HG03460 (cell line): ENCODE measurements around the gene ZBTB7C.

Experiments used
- ATAC-seq: cut with Tn5 transposase; IDR thresholded peaks from one replicate; pipeline ENCODE4 v1.9.1; 2021; ENCODE audit not compliant: unreplicated experiment

ZBTB7C gene

DNA sequence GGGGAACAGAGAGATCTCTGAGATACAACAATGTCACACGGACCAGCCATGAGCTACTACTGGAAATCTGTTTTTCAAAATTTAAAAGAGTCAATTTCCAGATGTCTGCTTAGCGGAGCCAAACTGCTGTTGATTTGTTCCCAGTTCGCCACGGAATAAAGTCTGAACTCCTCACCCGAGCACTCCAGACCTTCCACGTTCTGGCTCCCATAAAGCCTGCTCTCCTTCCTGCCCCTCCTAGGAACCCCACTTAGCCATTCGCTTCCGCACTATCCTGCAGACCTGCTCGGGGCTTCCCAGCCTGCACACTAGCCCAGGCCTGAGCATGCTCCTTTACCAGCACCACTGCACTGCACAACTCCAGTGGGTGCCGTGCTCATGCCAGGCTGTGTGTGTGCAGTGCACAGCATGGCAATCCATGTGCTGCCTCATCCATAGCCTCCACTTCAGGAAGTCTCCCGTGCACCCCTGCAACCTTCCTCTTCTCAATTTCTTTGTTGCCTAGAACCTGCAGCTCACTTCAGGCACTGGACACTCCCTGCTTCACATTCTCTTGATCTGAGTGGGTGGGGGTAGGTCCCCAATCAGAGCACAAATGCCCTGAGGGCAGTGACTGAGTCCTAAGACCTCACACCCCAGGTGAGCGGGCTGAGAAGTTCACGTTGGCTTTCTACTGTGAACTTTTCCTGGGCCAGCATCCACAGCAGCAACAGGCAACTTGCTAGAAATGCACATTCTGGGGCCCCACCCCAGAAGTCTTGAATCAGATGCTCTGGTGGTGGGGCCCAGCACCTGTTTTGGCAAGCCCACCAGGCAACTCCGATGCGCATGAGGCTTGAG is 53.7 kb downstream of the ZBTB7C start:
- no peak for ATAC-seq

DNA sequence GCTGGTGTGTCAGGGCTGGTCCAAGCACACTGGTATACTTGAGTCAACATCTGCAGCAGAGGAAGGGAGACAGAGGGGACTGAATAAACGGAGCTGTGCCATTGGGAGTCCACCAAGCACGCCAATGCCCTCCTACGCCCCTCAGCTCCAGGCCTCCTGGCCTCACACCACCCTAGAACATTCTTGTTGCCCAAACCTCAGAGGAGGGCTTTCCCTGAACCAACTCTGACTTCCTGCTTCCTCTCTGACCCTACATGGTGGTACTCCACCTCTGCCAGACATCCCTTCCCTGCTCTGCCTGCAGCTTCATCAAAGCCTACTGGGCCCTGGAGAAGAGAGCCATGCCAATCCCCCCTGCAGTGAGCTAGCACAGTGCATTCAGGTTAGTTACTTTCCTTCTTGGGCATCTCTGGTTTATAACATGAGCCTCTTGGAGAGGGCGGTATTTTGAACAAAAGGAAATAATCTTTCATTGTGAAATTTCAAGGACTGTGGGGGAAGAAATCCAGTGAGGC is 54.4 kb downstream of the ZBTB7C start:
- ATAC-seq = no peak

DNA sequence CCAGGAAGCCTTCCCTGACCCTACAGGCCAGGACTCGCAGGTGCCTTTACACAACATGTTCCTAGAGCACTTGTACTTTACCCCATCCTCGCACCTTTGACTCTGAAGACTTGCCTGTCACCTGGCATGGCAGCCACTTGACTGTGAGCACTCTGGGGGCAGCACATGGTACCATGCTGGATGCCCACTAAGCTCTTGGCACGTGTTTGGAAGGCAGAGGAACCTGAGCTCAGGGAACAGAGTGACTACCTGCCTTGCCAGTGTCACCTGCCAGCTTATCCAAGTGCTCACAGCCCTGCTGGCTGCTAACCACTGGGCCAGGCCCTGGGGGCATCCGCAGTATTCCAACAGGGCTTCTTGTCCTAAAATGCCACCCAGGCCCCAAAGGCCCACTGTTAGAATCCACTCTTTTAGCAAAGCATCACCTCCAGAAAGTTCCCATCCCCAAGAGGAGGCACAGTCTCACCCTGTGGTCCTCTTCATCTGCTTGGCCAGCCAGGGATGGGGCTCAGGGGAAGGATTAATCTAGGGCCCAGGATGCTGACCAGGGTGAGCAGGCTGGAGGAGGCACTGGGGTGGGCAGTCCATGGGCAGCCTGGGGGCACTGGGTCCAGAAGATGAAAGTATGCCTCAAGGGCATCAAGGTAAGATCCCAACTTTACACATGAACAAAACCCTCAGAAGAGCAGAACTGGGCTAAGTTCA is 57.0 kb downstream of the ZBTB7C start:
- ATAC-seq = no peak

DNA sequence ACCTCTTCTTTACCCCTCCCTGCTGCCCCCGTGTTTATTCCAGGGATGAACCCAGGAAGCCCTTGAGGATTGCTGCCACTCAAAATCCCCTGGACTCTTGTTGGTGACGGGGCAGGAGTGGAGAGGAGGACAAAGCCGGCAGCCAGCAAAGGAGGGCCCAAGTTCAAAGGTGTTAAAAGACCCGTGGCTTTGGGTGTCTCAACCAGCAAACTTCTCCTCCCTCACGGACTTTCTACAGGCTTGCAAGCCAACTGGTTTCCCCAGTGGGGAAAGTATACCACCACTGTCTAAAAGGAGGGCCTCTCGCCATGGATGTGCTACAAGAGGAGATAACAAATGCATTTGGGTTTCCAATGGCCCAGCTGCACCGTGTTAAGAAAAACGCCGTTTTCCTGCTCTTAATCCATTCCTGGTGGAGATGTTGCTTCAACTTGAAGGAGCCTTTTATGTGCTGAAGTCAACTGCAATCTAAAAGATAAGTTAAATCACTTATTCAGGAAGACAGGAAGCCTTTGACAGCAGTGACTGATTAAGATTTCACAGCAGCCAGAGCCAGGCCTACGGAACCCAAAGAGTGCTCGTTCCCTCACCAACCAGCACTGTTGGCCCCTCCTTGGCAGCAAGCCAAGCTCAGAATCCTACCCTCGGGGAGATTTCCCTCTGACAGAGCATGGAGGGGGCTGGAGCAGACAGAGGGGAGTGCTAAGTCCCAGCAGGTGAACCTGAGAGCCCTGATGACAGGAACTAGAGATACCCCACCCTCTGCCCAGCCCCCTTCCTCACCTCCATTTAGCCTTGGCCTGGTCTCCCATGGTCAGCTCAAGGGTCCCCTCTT is 57.8 kb downstream of the ZBTB7C start:
- no peak for ATAC-seq

DNA sequence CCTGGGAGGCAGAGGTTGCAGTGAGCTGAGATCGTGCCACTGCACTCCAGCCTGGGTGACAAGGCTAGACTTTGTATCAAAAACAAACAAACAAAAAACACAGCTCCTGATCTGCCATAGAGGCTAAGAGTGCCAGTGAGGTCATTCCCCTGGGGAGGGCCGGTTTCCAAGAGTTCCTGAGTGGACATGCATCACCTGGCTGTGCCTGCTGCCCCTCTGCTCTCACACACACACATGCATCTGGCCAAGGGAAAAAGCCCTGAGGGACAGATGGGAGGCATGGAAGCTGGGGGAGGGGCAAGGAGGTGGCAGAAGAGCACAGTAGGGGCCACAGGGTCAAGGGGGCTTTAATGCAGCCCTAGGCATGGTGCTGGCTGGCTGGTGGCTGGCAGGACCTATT is 60.4 kb downstream of the ZBTB7C start:
- ATAC-seq = no peak

DNA sequence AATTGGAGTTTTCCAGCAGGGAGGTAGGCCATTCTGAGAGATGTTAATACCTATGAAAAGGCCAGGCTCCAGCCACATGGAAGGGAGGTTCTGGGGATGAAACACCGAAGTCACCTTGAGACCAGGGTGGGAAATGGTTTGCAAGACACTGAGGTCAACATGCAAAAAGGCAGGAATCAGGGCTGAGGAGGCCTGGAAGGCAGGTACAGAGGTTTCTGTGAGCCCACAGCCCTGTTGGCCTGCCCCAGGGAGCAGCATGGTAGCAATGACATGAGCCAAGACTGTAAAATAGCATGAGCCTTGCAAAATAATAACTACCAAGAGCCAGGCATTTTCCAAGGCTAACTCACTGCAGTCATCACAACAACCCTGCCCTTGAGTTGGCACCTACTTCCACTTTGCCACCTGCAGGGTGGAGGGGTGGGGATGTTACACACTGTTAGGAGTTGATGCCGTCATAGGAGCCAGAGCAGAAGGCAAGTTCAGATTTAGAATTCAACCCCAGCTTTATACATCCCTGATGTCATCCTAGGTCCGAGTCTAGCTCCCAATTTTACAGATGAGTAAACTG is 61.3 kb downstream of the ZBTB7C start:
- no peak for ATAC-seq

DNA sequence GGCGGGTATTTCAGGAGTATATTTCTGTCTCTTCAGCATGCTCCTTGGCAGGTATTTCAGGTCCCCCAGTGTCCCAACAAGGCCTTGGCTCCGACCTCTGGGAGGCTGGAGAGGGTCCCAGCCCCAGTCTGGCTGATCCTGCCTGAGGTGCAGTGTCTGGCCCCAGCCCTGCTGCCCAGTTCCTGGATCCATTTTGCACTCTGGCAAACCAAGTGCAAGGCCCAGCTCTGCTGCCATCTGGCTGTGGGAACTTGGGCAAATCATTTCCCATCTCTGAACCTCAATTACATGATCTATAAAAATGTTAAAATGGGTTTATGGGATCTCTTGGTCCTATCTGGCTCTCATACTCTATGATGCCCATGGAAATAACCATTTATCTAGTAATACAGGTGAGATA is 63.6 kb downstream of the ZBTB7C start:
- no peak for ATAC-seq

DNA sequence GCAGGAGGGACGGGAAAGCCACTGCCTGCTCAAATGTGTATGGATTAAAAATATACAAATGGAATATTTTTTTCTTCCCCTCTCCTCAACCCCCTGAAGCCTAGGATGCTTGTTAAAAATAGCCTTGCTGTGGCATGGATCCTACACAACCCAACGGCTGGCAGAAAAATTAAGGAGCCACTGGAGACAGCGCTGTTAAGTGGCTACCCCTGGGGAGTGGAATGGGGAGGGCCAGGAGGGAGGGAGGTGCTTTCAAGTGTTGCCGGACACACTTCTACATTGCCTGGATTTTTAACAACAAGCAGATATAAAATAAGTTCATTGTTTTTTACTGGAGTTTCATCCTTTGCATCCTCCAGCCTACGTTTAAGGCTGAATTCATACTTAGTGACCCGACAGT is 66.6 kb downstream of the ZBTB7C start:
- no peak for ATAC-seq

DNA sequence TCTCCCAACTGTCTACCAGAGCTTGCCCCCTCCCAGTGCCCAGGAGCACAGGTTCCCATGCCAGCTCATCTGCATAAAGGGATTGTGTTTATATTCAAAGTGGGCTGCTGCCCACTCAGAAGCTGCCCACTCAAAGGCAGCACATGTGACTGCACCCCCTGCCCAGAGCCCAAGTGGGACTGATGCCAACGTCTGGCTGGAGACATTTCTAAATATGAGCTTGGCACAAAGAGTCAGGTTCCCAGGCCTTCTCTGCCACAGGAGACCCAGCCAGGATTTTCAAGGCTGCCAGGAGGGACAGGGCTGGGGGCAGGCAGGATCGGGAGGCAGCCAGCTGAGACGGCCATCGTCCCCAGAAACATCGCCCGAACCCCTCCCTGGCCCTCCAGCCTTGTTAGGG is 67.1 kb downstream of the ZBTB7C start:
- ATAC-seq = no peak

DNA sequence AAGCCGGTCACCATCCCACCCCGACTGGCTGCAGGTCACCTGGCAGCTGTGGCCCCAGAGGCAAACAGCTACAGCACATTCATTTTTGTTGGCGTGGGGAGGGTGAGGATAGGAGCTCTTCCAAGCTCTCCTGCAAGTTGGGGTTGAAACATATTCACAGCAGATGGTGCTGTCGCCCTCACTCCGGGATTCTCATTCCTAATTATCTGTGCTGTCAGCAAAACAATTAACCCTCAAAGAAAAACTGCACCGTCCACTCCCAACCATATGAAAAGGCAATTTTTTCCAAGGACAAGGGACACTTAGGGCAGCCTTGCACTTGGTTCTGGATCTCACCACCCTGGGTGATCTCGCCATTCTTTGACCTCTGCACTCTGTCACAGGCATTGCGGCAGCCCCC is 68.6 kb downstream of the ZBTB7C start:
- no peak for ATAC-seq

DNA sequence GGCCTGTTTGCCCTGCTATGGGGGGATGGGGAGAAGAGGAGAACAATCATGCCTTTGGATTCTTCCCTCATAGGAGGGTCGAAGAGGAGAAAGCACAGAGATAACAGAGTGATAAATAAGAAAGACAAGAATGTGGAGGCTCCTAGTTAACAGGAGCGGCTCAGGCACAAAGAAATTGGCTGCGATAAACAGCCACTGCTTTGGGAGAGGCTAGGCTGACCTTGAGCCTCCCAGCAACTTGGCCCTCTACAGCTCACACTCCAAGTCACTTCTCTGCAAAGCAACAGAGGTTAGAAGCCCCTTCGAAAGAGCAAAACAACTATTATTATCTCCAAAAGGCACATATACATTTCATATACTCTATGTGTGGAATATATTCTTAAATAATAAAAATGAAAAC is 69.5 kb downstream of the ZBTB7C start:
- ATAC-seq = no peak

DNA sequence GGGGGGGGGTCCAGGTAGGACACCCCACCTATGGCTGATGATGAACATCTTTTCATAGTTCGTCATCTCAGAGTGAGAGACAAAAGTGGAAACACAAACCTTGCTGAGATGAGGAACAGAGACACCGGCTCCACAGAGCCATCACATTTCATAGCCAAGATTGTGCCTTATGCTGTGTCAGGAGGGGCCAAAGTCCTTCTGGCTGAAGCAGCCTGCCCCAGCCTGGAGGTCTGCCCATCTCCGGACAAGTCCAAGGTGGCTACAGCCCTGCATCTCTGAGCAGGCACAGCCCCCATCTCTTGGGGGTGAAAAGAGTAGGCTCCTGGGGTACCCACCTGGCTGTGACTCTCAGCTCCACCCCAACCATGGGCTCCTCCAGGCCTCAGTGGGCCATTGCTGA is 70.3 kb downstream of the ZBTB7C start:
- no peak for ATAC-seq

DNA sequence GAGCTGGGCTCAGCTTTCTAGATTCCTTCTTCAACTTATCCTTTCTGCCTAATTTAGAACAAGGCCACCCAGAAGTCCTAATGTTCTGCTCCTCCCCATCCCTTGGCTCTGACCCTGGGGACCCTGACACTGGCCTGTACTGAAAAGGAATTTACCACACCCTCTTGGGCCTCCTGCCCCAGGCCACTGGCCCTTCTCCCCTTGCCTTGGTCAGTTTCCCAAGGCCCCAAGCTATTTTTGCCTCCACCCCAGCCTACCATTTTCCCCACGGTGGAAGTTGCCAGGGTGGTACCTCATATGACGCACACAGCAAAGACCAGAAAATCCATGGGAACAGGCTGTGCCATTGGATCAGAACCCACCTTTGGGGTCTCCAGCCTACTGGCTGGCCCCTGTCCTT is 72.1 kb downstream of the ZBTB7C start:
- ATAC-seq = no peak

DNA sequence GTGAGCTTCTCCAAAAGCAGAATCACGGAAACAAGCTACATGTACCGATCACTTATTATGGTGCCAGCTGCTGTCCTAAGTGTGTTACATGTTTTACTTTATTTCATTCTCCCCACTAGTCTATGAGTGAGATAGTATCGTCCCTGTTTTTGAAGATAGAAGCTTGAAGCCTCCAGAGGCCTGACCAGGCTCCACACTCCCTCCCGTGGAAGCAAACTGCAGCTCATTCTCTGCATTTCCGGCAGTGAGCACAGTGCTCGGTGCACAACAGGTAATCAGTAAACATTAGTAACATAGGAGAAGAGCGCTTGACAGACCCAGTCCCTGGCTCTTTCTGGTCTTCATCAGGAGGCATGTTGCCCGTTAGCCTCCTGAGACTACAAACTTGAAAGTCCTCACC is 72.9 kb downstream of the ZBTB7C start:
- ATAC-seq = no peak

DNA sequence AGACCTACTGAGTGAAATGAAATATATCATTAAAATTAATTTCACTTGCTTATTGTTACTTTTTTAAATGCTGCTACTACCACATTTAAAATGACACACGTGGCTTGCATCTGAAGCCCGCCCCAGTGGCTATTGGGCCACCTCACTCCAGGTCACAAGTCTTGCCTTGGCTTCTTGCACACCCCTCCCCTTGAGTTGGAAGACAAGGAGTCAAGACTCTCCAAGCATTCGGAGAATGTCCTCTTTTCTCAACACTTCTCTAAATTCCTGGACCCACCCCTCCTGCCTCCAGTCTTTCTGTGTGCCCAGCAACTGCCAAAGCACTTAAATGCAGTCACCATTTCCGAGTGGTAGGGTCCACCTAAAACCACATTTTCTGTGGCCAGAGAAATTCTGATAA is 73.4 kb downstream of the ZBTB7C start:
- no peak for ATAC-seq

DNA sequence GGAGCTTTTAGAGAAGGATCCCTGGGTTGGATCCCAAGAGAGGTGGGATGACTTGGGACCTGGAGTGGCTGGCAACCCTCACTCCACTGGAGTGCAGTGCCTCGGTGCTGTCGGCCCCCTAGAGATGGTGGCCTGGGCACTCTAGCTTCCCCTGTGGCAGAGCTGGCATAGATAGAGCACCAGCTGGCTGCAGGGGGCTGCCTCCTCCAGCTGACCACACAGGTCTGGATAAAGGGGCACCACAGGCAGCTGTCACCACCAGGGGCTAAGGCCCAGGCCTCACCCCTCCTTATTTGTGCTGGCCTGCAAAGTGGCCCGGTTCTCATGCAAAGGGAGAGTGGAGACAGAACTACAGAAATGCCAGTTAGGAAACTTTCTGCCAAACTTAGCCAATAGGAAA is 74.3 kb downstream of the ZBTB7C start:
- no peak for ATAC-seq

DNA sequence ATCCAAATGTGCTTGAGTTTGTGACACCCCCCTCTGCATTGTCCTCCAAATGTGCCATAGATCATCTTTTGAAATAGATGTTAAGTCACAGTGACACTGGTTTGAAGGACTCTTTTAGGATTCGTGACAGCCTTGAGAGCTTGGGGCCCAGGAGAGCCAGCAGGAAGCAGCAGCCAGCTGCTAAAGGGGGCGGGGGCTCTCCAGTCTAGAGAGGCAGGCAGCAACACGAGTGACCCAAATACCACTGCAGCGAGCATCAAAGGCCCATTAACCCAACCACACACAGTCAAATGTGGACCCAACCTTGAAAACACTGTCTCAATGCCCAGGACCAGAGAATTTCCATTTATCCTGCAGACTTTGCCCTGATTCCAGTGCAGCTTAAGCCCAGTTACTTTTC is 75.6 kb downstream of the ZBTB7C start:
- no peak for ATAC-seq

DNA sequence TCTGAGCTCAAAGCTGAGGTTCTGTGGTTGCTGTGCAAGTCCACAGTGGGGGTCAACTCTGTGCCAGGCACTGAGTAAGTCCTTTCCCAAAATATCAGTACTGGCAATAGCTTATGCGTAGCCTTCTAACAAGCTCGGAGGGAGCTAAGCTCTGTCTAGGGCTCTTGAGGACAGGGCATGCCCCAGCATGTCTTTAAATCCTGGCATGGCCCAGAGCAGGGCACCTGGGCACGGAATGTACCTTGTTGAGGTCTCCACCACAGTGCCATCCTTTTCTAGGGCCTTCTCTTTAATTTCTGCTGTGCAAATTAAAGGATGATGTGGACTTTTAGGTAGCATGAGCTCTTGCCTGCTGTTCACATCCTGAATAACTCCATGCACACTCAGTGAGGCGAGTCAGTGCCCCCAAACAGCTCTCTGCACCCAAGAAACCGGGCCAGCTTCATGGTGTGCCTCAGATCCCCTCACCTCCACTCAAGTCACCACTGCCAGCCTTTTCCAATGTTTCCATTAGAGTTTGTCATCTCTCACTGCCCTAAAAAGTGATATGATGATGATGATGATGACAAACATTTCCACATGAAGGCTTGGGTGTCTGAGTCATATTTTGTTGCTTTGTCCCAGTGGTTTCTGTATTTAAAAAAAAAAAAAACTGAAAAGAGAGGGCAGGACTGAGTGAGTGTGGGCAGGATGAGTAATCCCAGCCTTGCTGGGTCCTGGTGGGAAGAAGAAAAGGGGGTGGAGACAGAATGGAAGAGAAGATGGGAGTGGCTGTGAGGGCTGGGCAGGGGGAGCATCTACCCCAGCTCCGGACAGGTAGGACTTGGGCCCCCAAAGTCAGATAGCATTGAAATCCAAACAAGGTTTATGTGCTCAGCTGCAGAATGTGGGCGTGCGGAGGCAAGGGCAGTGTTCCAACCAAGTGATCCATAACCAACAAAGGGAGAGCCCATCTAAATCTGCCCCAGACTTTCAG is 78.9 kb downstream of the ZBTB7C start:
- no peak for ATAC-seq

DNA sequence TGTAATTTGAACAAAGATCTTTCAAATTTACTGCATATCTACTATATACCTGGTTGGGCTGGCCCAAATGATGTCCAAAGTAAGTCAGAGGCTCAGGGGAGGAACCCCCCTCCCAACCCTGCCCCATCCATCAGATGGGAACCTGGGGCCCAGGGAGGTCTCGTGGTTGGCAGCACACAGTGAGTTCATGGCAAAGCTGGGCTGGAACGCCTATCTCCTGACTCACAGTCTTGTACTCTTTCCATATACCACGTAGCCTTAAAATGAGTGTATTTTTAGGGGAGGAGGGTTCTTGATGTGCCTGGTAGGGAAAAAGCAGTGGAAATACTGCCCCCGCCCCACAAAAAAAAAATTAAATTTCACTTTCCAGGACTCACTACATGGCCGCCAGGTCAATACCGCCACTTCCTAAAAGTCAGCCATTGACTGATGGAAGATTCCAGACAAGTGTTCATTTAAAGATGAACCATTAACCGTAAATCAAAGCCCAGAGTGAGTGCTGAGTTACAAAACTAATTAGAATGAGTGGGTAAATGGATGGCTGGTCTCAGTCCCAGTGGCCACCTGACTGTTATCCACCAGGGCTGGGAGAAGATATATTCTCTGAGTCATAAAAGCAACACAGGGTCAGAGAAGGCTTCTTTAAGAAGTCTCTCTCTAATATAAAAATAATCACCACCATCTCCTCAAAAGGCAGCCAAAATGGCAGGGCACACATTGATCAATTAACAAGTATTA is 80.5 kb downstream of the ZBTB7C start:
- no peak for ATAC-seq
